ENCODE data around the gene KRTAP1-3.

- TF ChIP-seq, protein P1, sequence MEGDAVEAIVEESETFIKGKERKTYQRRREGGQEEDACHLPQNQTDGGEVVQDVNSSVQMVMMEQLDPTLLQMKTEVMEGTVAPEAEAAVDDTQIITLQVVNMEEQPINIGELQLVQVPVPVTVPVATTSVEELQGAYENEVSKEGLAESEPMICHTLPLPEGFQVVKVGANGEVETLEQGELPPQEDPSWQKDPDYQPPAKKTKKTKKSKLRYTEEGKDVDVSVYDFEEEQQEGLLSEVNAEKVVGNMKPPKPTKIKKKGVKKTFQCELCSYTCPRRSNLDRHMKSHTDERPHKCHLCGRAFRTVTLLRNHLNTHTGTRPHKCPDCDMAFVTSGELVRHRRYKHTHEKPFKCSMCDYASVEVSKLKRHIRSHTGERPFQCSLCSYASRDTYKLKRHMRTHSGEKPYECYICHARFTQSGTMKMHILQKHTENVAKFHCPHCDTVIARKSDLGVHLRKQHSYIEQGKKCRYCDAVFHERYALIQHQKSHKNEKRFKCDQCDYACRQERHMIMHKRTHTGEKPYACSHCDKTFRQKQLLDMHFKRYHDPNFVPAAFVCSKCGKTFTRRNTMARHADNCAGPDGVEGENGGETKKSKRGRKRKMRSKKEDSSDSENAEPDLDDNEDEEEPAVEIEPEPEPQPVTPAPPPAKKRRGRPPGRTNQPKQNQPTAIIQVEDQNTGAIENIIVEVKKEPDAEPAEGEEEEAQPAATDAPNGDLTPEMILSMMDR (IDR thresholded peaks at IDR 0.05 in 4 of 5, conservative IDR thresholded peaks at IDR 0.05 in 1 of 5), result no peak
- TF ChIP-seq POLR2A (IDR thresholded peaks at IDR 0.05), result no peak
These were observed 24.1 kb upstream of the KRTAP1-3 start for GRCh38 chr17:41058741-41059140.
